Astrocyte of the cerebellum (primary cell): ENCODE data around the gene KLHL14.
A peak's percentile ranks its signal among the peaks of the same experiment; 100 is the strongest.
"Not testable (repeated sequence)": the region's sequence is repeated elsewhere in the genome, so short reads cannot be mapped to it uniquely, and the experiment has no call there.

Source experiments
- DNase-seq: peaks from one replicate; pipeline ENCODE4 v3.0.0-alpha.2; 2011; ENCODE audit warnings: low read depth
- H3K4me3 ChIP-seq: 2 replicates; pipeline ENCODE4 v1.5.1; 2011; ENCODE audit warnings: mild to moderate bottlenecking, low read depth, low read length, moderate library complexity
- in situ Hi-C: cut with HindIII; loops from 2 replicates; pipeline ENCODE4 v1.10.0; 2017; ENCODE audit warnings: low sequenced_read_pairs
- TF ChIP-seq, protein P1 (sequence below): IDR thresholded peaks from 2 replicates; pipeline ENCODE4 v1.5.1; 2012; ENCODE audit warnings: low read length, low read depth, moderate library complexity, mild to moderate bottlenecking; ENCODE audit errors: missing control alignments

KLHL14 gene

DNA sequence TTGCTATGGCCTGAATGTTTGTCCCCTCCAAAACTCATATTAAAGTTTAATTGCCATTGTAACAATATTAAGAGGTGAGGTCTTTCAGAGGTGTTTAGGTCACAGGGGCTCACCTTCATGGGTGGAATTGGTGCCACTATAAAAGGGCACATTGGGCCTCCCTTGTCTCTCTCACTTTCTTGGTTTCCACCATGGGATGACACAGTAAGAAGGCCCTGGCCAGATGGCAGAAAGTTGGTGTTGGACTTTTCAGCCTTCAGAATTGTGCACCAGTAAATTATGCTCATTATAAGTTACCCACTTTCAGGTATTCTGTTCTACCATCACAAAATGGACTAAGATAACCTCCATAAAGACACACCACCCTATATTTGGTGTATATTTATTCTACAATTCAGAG, 102.1 kb downstream of the KLHL14 start:
- in situ Hi-C loops, result no loop called here
- H3K4me3 ChIP-seq, result no peak overlapping the region
- DNase-seq, result no peak
- TF ChIP-seq, protein P1, sequence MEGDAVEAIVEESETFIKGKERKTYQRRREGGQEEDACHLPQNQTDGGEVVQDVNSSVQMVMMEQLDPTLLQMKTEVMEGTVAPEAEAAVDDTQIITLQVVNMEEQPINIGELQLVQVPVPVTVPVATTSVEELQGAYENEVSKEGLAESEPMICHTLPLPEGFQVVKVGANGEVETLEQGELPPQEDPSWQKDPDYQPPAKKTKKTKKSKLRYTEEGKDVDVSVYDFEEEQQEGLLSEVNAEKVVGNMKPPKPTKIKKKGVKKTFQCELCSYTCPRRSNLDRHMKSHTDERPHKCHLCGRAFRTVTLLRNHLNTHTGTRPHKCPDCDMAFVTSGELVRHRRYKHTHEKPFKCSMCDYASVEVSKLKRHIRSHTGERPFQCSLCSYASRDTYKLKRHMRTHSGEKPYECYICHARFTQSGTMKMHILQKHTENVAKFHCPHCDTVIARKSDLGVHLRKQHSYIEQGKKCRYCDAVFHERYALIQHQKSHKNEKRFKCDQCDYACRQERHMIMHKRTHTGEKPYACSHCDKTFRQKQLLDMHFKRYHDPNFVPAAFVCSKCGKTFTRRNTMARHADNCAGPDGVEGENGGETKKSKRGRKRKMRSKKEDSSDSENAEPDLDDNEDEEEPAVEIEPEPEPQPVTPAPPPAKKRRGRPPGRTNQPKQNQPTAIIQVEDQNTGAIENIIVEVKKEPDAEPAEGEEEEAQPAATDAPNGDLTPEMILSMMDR, result no peak

DNA sequence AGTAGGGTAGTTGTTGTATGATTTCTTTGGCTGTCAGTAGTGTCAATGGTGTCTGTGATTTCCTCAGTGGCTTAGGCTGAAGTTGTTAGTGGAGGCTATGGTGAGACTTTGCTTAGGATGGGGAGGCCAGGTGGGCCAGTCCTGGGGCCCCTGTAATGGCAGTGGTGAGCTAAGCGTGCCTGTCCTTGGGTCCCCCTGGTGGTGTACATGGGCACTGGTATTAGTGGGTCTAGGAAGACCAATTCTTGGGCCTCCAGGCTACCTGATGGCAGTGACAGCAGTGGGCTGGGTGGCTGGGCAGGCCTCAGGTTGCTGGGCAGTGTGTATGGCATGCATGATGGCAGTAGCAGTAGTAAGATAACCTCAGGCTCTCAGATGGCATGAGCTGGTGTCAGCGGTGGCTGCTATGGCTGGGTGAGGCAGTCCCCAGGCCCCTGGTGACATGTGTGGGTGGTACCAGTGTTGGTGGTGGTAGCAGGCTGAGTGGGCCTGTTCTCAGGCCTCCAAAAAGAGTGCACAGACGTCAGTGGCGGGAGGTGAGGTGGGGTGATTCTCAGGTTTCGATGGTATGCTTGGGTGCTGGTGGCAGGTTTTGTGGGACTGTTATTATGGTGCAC, 103.2 kb downstream of the KLHL14 start:
- H3K4me3 ChIP-seq, result no peak overlapping the region
- TF ChIP-seq, protein P1, result peak; percentile 15
- DNase-seq, result no peak
- in situ Hi-C loops, result no loop called here

DNA sequence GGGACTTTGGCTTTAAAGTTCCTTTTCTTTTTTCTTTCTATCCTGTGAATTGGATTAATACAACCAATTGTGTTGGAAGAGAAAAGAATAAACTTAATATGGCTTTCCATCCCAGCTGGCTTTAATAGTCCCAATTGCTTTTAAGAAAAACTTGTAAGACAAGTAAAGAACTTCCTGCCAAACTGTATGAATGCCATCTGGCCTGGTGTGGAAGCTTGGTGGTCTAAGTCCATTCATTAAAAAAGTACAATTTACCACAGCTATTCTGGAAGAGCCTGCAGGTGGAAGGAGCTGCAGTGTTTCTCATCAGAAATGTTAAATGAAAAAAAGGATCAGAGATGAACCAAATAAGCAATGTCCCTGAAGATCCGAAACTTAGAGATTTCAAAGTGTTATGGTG, 103.9 kb downstream of the KLHL14 start:
- H3K4me3 ChIP-seq, result no peak overlapping the region
- peak; percentile 36 for DNase-seq
- in situ Hi-C loops, result no loop called here
- TF ChIP-seq, protein P1, result no peak

DNA sequence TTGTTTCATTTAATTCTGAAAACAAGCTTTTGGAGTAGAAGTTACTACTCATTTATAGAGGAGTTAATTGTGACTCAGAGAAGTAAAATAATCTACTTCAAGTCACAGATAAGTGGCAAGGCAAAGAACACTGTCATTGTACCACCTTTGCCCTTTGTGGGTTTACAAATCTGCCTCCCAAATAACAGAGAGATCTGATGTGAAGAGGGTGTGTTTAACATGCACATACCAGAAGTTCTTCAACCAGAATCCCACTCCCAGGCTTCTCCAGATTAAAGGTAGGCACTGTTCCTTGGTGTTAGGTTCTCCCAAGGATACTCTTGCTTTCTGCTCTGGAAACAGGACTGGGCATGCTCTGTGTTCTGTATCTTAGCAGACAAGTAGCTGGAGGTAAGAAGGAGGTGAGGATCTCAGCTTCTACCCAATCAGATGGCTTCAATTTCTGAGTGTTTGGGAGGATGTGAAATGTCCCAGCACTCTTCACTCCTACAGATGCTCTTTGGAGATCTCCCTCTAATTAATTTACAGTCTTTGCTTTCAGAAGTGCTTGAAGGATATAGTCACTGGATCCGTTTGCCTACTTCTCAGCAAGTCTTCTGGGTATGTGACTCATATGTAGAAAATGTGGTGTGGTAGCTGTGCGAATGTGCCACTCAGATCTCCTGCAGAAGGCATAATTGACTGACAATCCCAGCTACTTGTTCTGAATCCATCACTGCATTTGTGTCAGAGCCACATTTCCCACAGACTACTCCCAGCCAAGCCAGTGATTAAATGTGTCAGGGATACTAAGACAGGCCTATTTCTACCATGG, 111.1 kb downstream of the KLHL14 start:
- TF ChIP-seq, protein P1, result no peak
- DNase-seq, result peak; percentile 34
- in situ Hi-C loops, result no loop called here
- no peak overlapping the region for H3K4me3 ChIP-seq

DNA sequence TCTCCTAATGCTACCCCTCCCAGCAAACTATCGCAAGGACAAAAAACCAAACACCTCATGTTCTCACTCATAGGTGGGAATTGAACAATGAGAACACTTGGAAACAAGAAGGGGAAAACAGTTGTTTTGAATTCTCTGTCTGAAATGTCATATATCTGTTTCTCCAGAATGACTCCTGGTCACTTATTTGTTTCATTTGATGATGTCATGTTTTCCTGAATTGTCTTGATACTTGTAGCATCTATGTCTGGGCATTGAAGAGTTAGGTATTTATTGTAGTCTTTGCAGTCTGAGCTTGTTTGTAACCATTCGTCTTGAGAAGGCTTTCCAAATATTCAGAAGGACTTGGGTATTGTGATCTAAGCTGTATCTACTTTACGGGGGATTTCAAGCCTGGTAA, 118.3 kb downstream of the KLHL14 start:
- in situ Hi-C loops, DNase-seq, H3K4me3 ChIP-seq: not testable (repeated sequence)

DNA sequence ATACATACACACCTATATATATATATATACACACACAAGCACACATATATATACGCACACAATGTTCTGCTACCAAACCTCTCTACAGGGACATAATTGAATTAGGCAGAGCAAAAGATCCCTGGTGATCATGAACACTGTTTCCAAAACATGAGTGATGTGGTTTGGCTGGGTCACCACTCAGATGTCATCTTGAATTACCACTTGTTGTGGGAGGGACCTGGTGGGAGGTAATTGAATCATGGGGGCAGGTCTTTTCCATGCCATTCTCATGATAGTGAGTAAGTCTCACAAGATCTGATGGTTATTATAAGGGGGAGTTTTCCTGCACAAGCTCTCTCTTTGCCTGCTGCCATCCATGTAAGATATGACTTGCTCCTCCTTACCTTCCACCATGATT, 135.2 kb downstream of the KLHL14 start:
- DNase-seq, in situ Hi-C loops, H3K4me3 ChIP-seq: not testable (repeated sequence)

DNA sequence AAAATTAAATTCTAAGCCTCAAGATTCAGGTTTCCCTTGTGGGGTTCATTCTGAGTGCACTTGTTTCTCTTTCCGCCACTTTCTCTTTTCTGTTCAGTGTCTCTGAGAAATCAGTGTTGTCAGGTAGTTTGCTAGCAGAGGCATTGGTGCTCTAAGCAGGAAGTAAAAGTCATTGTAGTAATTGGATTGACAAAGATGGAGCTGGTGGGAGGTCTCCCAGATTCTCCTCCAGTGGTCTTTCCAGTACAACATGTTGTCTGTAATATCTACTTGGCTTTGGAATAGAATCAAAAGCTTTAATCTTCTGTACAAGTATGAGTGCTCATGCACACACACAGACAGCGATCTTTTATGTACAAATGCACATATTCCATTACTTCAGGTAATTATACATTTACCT, 135.6 kb downstream of the KLHL14 start:
- H3K4me3 ChIP-seq, result no peak overlapping the region
- TF ChIP-seq, protein P1, result no peak
- DNase-seq, result no peak
- in situ Hi-C loops, result no loop called here
